GM19043 (cell line): ENCODE data around the gene ZNF318.
"Not testable (repeated sequence)": the region's sequence is repeated elsewhere in the genome, so short reads cannot be mapped to it uniquely, and the experiment has no call there.

Source experiments
- ATAC-seq: cut with Tn5 transposase; IDR thresholded peaks from one replicate; pipeline ENCODE4 v1.9.1; 2021; ENCODE audit warnings: low read depth; ENCODE audit not compliant: unreplicated experiment

Gene ZNF318

DNA sequence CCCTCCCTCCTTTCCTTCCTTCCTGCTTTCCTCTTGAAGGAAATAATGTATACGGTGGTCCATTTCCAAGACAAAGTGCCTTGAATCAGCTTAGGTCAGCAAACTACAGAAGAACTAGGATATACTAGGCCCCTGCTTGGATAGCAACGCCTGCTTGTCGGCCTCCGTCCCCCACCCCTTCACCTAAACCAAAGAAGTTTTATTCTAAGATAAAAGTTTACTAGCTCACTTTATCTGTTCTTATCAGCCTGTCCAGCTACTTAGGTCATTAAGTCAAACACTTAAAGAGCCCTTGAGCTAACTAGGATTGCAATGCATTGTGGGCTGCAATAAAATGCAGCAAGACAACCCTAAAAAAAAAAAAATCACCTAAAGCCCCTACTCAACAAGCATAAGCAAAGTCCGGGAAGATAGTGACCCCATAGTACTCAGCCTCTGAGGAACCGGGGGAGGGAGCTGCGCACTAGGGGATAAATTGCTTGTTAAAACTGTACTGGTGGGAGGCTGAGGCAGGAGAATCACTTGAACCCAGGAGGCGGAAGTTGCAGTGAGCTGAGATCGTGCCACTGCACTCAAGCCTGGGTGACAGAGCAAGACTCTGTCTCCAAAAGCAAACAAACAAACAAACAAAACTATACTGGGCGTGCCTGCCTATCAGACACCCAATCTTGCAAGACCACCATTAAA, 21.4 kb upstream of the ZNF318 start:
- not testable (repeated sequence) for ATAC-seq

DNA sequence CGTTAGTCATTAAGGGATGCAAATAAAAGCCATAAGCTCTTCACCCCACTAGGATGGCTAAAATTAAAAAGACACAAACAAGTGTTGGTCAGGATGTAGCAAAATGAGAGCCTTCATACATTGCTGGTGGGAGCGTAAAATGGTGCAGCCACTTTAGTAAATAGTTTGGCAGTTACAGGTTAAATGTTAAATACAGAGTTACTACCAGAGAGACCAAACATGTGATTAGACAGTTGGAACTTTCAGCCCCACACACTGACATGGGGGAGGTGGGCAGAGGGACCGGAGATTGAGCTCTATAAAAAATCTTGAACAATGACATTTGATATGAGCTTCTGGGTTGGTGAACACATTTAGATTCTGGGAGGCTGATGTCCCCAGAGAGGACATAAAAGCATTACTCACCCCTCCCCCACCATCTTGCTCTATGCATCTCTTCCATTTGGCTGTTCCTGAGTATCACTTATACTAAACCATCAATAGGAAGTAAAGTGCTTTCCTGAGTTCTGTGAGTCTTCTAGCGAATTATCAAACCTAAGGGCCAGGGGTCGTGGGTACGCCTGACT, 20.4 kb upstream of the ZNF318 start:
- no peak for ATAC-seq

DNA sequence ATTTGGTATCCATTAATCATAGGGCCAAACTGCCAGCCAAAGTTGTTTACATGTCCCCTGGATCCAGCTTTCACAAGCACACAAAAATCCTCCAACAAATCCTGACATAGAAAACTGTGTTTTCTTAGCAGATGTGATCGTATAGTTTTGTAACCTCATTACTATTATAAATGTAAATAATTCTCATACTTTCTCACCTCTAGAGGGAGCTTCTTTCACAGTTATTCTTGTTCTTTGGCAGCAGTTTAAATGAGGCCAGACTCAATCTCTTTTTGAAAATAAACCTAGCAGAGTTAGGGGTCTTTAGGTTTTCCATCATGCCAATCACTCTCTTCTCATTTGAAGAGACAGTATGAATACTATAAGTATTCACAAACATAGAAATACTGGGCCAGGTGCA, 17.0 kb upstream of the ZNF318 start:
- ATAC-seq, result no peak

DNA sequence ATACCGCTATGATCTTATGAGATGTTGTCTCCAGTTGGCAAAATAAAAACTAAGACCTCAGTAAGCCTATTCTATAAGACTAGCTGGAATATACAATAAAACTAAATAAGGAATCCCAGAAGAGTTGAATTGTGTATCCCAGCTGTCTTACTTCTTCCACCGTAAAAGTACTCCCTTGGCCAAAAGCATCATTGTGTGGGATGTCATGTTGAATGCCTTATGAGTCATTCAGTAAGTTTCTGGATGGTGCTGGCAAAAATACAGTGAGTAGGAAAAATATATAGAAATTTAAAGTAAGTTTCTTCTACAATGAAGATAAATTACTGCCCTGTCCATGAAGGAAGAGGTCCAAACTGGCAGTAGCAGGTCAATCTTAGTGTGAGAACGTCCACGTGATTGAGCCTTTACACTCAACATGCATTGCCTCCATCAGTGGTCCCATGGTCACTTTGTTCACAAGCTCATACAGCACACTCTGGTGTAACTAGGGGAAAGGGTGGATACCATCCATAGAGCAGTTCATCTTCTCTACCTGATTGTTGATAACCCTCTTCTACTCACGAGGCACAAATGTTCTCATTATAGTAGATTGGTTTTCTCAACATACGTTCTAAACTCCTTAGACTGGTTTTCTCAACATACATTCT, 13.7 kb upstream of the ZNF318 start:
- ATAC-seq, result peak; percentile 28

DNA sequence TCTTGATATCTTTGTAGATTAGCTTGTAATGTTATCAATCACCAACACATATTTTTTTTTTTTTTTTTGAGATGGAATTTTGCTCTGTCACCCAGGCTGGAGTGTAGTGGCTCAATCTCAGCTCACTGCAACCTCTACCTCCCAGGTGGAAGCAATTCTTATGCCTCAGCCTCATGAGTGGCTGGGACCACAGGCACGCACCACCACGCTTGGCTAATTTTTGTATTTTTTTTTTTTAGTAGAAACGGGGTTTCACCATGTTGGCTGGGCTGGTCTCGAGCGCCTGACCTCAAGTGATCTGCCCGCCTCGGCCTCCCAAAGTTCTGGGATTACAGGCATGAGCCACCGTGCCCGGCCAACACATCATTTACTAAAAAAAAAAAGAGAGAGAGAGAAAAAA, 11.4 kb upstream of the ZNF318 start:
- ATAC-seq, result not testable (repeated sequence)

DNA sequence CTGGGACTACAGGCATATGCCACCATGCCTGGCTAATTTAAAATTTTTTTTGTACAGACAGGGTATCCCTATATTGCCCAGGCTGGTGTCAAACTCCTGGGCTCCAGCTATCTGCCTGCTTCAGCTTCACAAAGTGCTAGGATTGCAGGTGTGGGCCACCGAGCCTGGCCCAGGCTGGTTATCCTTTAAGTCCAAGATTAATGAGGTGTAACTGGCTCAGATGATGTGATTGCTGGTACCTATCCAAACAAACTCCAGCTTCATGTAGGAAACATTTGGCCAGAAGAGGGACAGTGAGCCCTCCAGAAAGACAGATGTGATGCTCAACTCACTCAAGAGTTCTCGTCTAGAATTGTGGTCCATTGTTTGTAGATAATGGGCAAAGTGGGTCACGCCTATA, 9.2 kb upstream of the ZNF318 start:
- no peak for ATAC-seq

DNA sequence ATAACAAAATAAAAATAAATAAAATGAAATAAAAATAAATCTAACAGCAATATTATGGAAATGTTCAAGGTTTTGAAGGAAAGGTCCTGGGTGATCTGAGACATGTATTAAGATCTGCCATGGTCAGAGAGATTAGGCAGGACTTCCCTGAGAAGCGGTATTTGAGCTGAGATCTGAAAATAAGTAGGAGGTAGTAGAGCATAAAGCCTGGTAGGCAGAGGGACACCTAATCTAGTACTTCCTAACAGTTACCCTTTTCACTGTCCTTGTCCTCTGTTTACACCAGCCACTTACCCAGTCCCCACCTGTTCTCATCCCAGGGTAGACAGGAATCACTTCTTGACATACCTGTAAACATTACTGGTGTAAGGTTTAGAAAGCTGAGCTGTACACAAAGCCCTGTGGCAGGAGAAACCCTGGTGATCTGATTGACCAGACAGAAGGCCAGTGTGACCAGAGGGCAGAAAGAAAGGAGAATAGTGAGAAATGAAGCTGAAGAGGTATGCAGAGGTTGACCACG, 8.3 kb upstream of the ZNF318 start:
- ATAC-seq, result peak; percentile 34

DNA sequence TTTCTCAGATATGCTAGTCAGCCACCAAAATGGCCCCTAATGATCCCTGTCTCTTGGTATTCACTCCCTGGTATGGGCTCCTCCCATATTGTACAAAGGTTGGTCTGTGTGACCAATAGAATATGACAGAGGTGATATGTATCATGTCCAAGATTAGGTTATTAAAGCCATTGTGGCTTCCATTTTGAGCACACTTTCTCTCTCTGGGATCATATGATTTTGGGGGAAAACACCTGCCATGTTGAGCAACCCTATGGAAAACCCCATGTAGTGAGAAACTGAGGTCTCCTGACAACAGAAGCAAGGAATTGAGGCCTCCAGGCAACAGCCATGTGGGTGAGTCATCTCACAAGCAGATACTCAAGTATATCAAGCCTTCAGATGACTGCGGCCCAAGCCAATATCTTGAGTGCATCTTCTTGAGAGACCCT, 7.1 kb upstream of the ZNF318 start:
- no peak for ATAC-seq

DNA sequence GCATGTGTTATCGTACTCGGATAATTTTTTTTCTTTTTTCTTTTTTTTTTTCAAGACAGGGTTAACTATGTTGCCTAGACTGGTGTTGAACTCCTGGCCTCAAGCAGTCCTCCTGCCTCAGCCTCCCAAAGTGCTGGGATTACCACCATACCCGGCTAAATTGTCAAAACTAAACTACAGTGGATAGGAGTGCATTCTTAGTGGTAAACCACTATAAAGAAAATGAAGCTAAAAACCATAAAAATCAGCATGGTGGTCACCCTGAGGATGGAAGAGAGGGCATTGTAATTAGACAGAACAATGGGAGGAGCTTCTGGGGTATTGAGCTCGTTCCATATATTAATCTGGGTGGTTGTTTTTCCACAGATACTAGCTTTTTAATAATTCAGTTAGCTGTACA, 6.2 kb upstream of the ZNF318 start:
- ATAC-seq, result no peak

DNA sequence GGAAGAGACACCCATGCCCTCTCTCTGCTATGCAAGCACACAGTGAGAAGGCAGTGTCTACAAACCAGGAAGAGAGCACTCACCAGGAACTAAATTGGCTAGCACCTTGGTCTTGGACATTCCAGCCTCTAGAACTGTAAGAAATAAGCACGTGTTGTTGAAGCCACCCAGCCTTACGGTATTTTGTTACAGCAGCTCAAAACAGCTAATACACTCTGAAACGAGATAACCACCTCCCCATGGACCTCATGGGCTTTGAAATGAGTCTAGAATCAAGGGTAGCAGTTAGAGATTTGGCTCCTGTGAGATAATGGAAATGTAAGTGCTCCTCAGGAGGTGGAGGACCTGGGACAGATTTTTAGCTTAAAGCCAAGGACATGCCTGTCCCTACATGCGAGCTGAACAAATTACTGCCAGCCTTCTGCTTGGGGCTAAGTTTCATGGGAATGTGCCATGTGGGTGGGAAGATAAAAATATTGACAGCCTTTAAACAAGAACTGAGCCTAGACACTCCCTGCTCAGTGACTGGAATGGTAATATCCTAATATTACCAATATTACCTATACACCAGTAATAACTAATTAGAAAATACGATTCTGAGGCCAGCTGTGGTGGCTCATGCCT, 3.9 kb upstream of the ZNF318 start:
- no peak for ATAC-seq

DNA sequence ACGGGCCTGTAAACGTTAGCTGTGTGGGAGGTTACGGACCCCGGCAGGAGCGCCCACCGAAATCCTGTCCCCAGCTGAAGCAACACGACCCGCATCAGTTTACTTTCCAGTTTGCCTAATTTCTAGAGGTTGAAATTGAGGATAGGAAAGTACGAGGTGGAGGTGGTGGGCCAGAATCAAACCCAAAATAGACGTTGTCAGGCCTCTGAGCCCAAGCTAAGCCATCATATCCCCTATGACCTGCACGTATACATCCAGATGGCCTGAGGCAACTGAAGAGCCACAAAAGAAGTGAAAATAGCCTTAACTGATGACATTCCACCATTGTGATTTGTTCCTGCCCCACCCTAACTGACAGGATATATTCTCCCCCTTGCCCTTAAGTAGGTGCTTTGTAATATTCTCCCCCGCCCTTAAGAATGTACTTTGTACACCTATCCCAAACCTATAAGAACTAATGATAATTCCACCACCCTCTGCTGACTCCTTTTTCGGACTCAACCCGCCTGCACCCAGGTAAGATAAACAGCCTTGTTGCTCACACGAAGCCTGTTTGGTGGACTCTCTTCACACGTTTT, 645 bp upstream of the ZNF318 start:
- peak; percentile 10 for ATAC-seq

DNA sequence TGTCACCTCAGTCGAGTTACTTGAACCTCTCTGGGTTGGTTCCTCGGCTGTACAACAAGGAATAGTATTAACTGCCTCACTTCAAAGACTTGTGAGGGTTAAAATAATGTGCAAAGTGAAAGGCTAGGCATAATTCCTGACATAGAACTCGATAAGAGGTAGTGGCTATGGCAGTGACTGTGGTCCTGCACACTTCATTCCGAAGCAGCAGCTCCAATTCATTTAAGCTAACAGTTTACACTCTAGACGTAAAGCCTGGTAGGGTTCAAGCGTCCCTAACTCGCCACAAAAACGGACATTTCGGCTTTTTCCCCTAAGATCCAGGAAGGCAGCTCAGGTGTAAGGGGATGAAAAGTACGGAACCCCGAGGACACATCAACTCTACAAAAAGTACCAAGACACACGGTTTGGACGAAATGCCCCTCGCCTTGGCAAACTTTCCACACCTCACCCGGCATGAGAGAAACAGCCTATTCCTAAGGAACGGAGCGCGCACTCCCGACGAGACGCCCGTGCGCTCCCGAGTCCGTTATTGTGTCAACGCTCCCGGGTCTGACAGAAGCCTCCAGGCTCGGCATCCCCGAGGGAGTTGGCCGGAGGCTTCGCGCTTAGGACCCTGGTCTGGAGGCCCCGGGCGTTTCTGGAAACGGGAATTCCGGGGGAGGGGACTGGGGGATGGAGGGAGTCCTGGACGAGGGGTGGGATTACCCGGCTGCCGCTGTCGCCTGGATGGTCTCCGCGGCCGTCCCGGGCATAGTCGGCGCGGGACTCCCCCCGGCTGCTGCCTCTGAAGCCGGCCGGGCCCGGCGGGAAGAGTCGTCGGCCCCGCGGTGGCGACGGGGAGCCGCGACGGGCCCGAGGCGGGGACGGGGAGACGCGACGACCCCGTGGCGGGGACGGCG, 937 bp downstream of the ZNF318 start:
- ATAC-seq, result no peak

DNA sequence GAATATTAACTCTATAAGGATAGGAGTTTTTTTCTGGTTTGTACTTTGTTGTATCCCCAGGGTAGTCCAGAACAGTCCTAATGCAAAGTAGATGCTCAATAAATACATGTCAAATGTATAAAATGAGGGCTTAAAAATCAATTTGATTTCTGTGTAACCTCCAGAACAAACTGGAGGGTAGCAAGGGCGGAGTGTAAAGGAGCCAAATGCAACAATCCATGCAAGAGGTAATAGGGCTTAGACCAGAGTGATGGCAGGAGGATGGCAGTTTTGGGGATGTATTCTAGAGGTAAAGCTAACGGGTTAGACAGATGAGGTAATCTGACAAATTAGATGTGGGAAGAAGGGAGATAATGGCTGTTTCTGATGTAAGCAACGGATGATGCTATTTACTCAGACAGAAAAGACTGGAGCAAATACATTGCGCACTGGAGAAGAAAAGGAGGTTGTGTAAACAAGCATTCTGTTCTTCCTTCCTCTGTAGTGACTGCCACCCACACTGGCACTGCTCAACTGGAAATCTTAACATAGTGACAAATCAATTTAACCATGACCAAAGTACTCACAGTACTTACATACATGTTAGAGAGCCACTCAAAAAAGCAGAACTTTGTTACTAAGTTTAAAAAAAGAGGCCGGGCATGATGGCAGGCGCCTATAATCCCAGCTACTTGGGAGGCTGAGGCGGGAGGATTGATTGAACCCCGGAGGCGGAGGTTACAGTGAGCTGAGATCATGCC, 2.0 kb downstream of the ZNF318 start:
- no peak for ATAC-seq

DNA sequence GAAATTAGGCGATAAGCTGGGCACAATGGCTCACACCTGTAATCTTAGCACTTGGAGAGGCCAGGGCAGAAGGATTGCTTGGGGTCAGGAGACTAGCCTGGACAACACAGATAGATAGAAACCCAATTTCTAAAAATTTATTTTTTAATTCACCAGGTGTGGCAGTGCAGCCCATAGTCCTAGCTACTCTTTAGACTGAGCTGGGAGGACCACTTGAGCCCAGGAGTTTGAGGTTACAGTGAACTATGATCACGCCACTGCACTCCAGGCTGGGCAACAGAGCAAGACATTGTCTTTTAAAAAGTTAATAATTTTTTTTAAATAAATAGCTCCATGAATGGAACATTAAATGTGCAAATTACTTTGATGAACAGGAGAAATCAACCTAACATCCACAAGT, 8.2 kb downstream of the ZNF318 start:
- no peak for ATAC-seq

DNA sequence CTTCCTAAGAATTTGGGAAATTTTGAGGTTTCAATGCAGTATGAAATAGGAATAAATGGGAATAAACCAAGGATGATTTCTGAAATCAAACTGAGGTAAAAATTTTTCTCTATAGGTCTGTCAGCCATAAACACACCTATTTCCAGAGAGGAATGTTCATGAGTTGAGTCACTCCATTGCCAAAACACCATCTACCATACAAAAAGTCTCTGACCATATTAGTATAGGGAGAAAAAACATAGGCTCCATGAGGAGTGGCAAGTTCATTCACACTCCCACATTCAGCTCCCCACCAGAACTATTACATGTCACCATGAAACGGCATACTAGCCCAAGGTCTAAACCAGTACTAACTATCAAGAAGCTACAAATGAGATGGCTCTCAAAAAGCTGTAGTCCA, 9.6 kb downstream of the ZNF318 start:
- ATAC-seq, result no peak

DNA sequence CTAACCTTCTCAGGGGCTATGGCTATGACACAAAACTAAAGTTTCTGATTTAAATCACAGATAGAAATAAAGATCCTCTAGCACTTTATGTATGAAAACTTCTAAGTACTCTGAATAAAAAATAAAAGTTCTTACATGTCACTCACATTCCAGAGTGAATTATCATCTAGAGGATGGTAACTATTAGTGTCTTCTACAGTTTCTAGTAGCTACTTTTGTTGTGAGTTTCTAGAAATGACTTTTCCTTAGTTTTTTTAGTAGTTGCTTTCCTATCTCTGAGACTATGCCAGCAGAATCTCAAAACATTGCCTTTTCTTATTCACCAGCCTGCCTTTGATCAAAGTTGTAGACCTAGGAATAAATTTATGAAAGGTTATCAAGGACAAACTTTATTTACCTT, 10.1 kb downstream of the ZNF318 start:
- no peak for ATAC-seq

DNA sequence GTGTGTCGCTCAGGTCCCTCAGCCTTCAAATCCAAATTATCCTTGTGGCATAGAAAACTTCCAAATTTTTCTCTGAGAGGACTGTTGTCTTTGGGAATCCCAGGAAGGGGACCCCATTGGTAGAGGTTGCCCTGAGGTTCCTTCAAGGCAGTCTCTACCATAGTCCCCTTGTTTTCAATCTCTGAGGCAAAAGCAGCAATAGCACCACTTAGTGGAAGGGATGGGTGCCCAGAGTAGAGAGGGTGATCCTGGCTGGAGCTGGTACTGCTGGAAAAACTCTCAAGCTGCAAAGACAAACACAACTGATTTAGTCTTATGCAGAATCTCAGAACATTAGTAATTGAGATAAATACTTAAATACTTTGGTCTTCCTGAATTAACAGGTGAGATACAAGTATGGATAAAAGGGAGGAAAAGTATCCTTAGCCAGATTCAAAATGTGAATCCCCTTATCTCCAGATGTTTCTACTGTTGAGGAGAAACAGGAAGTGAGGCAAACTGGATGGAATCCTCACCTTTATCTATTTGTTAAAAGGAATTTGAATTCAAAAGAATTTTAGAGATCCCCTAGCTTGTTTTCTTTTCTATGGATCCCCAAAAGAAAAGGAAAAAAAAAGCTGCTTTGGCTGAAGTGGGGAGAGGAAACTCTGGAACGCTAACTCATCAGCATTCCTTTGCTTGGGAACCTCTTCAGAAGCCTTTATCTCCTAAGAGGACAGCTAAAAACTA, 13.4 kb downstream of the ZNF318 start:
- ATAC-seq, result no peak

DNA sequence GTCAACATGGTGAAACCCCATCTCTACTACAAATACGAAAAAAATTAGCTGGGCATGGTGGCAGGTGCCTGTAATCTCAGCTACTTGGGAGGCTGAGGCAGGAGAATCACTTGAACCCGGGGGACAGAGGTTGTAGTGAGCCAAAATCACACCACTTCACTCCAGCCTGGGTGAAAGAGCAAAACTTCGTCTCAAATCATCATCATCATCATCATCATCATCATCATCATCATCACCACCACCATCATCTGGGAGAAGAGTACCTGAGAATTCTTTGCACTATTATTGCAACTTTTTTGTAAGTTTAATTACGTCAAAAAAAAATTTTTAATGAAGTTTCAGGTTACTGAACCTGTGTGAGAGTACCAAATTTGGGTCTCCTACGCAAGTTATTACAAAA, 17.5 kb downstream of the ZNF318 start:
- ATAC-seq, result not testable (repeated sequence)

DNA sequence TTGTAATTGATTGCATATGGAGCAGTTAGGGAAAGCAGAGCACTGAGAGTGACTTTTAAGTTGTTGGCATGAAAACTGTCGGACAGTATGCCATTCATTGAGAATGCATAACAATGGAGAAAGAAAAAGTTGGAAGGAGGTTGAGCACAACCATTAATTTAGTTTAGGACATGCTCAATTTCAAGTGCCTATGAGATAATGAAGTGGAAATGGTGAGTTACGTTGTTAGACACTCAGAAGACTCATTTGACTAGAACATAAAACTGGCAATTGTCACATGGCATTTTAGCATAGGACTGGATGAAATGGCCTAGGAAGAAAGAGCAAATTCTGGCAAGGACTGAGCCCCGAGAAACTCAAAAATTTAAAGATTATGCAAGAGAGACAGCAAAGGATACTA, 22.0 kb downstream of the ZNF318 start:
- no peak for ATAC-seq
